Measurements from ENCODE around the gene CLEC20A. TPM values are rescaled to one million over a fixed set of nuclear protein-coding genes. Genes with fewer than 3 reads are reported as not detected.

Gene CLEC20A
- not detected in 2 replicates for total RNA-seq

DNA sequence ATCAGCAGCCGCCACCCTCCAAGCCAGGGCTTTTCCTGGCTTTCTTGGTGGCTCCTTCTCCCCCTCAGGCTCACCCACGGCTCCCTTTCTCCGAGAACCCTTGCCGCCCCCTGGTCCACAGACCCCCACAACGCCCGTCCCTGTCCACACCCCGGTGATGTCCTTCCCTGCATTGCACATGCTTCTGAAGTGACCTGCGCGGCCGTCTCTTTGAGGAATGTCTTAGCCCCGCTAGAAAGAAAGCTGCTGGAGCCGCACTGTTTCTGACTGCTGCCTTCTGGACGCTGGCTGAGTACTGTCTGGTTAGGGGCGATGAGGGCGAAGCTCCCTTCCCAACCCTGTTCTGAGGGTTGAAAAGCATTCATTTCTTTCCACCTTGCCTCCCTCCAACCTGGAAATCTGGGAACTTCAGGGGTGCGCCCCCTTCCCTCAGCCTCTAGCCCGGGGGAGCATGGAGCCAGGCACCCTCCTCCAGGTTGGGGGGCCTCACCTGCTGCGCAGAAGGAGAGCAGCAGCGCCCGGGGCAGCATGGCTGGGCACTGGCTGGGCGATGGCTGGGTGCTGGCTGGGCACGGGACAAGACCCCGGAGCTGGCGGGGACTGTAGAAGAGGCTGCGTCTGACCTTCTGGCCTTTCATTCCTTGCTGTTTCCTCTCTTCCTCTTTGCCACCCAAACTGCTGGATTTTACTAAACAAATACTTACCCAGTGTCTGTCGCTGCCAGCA is at the start of gene CLEC20A:
Gene CLEC20A (minus strand): TSS at position 555 of the 726 bp plus-strand sequence. CDS start 25 bp downstream, at position 530.
- no peak for TF ChIP-seq CTCF (IDR thresholded peaks at IDR 0.05; ENCODE audit: insufficient read depth, low read depth, low read length)
- no peak within 1 kb of the TSS for H3K4me3 ChIP-seq (ENCODE audit: low read depth, low read length)
- DNase-seq (ENCODE audit: low read depth): no peak

GRCh38 chr1:178544531-178544930 is 47.8 kb upstream of the CLEC20A start:
- no peak overlapping the region for H3K4me3 ChIP-seq (ENCODE audit: low read depth, low read length)
- no peak for TF ChIP-seq CTCF (IDR thresholded peaks at IDR 0.05; ENCODE audit: insufficient read depth, low read depth, low read length)
- peak; percentile 21 for DNase-seq (ENCODE audit: low read depth)

DNA sequence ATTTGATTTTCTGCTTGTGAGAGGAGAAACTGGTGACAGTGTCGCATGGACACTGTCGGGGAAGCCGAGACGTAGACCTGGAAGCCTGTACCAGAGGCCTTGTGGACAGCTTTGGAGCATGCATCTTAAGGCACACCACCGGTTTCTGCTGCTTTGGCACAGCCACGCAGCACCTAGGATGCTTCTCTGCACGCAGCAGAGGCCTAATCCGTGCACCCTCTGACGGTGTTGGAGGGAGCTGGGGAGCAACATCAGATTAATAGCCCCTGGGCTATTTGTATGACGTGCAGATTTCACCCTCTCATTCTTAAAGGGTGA is 46.5 kb upstream of the CLEC20A start:
- TF ChIP-seq CTCF (IDR thresholded peaks at IDR 0.05; ENCODE audit: insufficient read depth, low read depth, low read length): no peak
- DNase-seq (ENCODE audit: low read depth): no peak
- H3K4me3 ChIP-seq (ENCODE audit: low read depth, low read length): peak overlapping the region; percentile 67

- peak; percentile 84 for TF ChIP-seq CTCF (IDR thresholded peaks at IDR 0.05; ENCODE audit: insufficient read depth, low read depth, low read length)
- peak; percentile 86 for DNase-seq (ENCODE audit: low read depth)
Measured at GRCh38 chr1:178542554-178543289, 46.0 kb upstream of the CLEC20A start.

DNA sequence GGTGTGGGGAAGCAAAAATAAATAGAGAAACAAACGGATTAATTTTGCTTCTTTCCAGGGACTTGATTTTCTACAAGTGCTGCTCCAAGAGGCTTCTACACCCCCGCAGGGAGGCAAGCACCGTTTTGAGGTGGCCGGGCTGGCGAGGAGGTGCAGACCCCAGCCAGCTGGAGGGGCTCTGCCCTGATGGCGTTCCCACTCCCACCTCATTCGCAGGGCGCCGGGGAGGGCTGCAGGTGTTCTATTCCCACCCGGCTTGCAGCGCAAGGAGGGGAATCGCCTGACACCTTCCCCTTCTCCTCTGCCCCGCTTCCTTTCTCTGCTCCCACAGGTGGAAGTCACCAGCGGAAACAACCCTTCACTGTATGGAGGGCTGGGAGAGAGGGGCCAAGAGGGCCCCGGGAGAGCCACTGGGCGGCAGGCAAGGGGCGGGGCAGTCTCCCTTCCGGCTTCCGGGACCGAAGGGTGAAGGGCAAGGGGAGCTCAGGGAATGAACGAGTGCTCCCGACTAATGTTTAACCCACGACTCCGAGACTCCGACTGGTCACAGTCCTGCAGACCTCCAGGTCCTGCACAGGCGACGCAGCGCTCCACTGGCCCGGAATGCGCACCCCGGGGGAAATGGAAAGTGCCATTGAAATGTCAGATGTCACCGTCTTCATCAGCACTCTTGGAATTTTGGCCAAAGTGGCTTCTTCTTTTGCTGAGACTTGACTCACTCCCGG is 45.2 kb upstream of the CLEC20A start:
- peak overlapping the region; percentile 67 for H3K4me3 ChIP-seq (ENCODE audit: low read depth, low read length)
- no peak for TF ChIP-seq CTCF (IDR thresholded peaks at IDR 0.05; ENCODE audit: insufficient read depth, low read depth, low read length)
- DNase-seq (ENCODE audit: low read depth): peak; percentile 10

More at GRCh38 chr1:178542554-178543289, 46.0 kb upstream of the CLEC20A start:
- peak overlapping the region; percentile 67 for H3K4me3 ChIP-seq (ENCODE audit: low read depth, low read length)

DNA sequence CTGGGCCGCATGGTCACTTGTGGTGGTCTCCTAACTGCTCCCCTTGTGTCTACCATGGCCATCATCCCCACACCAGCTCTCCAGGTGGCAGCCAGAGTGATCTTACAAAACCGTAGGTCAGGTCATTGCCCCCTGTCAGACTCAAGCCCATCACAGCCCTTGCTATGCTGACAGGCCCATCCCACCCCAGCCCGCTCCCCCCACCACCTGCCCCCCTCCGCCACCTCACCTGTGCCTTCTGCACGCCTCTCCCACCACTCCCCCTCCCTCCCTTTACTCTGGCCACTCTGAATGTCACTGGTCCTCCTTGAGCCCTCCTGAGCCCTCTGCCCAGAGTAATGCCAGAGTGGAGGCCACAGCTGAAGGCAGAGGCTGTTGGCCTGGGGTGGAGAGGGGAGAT is 44.6 kb upstream of the CLEC20A start:
- no peak for DNase-seq (ENCODE audit: low read depth)
- no peak overlapping the region for H3K4me3 ChIP-seq (ENCODE audit: low read depth, low read length)
- TF ChIP-seq CTCF (IDR thresholded peaks at IDR 0.05; ENCODE audit: insufficient read depth, low read depth, low read length): no peak

Measured in fibroblast of villous mesenchyme (primary cell).